ENCODE results near the gene MAP3K13.
"Not testable (repeated sequence)": the region's sequence is repeated elsewhere in the genome, so short reads cannot be mapped to it uniquely, and the experiment has no call there.

Gene MAP3K13

DNA sequence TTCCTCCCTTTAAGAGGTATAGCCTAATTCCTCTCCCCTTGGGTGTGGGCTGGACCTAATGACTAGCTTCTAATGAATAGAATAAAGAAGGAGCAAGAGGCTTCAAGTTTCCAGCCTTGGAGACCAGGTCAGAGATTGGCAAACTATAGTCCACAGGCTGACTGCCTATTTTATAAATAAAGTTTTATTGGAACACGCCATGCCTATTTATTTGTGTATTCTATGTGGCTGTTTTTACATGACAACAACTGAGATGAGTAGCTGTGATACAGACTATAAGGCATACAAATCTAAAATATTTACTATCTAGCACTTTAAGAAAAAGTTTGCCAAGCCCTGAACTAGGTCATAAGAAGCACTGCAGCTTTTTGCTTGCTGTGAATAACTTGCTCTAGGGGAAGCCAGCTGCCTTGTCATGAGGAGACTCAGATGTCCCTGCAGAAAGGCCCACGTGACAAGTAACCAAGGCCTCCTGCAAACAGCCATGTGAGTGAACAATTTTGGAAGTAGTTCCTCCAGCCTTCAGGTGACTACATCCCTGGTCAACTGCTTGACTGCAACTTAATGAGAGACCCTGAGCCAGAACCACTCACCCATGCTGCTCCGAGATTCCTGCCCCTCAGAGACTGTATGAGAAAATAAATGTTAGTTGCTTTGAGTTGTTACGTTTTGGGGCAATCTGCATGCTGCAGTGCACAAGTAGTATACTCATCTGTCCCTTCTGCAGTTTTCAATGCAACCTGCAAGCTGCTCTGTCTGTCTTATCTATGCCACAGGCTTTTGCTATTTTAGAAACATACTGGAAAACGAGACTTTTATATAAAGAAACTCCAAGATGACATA is 21.1 kb upstream of the MAP3K13 start:
- in situ Hi-C loops (cut with HindIII; ENCODE audit: low sequenced_read_pairs), result no loop called here

DNA sequence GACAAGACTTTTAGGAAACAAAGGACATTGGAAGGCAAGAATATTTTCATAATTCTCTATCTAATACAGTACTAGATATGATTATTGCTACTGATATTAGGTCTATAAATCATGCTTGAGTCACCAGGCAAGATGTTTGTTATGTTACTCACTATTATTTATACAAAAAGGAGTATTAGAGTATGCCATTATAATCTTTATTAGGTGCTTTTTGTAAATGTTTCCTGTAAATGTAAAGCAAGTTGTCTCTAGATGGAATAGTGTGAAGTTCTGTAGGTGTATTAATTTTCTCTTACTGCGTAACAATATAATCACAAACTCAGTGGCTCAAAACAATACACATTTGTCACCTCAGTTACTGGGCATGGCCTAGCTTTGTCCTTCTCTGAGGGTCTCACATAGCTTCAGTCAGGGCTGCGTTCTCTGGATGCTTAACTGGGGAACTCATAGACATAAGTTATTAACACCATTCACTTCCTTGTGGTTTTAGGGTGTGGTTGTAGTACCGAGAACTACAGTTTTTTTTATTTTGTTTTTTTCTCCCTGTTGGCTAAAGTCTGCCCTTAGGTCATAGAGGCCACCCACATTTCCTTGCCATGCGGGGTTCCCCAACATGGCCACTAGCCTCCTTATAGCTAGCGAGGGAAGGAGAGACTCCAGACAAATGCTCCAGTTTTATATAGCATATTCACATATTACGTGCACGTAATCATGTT is 20.3 kb upstream of the MAP3K13 start:
- in situ Hi-C loops (cut with HindIII; ENCODE audit: low sequenced_read_pairs), result no loop called here

DNA sequence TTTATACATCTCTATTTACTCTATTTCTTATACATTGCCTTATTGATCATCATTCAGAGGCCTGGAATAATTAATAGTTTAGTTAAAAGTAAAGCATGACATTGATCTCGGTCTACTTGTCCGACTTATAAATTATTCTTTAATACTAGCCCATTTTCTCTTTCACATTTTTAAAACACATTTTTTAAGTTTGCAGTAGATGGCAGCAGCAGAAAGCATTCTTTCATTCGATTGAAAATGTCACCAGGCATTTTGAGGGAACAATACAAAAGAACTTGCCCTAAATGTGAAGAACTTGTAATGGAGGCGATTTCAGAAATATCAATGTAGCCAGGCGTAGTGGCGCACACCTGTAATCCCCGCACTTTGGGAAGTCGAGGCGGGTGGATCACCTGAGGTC is 15.5 kb upstream of the MAP3K13 start:
- in situ Hi-C loops (cut with HindIII; ENCODE audit: low sequenced_read_pairs), result loop anchor here (5.0 kb wide), 1 partner anchor 90 kb away; no protein-coding TSS in a partner anchor

DNA sequence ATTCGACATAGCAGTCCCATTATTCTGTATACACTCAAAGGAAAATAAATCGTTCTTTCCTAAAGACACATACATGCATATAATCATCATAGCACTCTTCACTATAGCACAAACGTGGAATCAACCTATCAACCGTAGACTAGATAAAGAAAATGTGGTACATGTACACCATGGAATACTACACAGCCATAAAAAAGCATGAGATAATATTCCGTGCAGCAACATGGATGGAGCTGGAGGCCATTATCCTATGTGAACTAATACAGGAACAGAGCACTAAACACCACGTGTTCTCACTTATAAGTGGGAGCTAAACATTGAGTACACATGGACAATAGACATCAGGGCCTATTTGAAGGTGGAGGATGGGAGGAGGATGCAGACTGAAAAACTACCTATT is 12.1 kb upstream of the MAP3K13 start:
- in situ Hi-C loops (cut with HindIII; ENCODE audit: low sequenced_read_pairs), result no loop called here

DNA sequence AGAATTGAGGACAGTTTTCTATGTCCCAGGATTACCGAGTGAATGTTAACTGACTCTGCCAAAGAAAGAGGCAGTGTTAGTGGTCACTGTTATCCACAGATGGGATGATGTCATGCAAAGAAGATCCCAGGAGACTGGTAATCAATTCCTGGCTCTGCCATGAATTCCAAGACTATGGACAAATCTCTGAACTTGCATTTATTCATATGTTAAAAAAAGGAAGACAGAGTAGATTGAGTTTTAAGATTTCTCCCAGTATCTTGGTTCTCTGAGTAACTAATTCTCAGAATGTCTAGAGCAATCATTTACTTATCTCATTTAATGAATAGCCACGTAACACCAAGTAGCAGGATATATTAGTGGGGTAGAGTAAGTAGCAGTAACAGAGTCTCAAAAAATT is 11.5 kb upstream of the MAP3K13 start:
- in situ Hi-C loops (cut with HindIII; ENCODE audit: low sequenced_read_pairs), result no loop called here

DNA sequence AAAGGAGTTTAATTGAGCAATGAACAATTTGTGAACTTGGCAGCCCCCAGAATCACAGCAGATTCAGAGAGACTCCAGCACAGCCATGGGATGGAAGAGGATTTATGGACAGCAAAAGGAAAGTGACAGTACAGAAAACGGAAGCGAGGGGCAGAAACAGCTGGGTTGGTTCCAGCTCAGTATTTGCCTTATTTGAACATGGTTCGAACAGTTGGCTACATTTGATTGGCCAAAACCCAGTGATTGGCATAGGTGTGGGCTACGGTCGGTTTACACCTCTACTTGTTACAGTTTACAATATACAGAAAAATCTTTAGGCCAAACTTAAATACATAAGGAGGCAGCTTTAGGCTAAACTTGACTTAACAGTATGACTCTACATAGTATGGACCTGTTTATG is 9.7 kb upstream of the MAP3K13 start:
- in situ Hi-C loops (cut with HindIII; ENCODE audit: low sequenced_read_pairs), result no loop called here

DNA sequence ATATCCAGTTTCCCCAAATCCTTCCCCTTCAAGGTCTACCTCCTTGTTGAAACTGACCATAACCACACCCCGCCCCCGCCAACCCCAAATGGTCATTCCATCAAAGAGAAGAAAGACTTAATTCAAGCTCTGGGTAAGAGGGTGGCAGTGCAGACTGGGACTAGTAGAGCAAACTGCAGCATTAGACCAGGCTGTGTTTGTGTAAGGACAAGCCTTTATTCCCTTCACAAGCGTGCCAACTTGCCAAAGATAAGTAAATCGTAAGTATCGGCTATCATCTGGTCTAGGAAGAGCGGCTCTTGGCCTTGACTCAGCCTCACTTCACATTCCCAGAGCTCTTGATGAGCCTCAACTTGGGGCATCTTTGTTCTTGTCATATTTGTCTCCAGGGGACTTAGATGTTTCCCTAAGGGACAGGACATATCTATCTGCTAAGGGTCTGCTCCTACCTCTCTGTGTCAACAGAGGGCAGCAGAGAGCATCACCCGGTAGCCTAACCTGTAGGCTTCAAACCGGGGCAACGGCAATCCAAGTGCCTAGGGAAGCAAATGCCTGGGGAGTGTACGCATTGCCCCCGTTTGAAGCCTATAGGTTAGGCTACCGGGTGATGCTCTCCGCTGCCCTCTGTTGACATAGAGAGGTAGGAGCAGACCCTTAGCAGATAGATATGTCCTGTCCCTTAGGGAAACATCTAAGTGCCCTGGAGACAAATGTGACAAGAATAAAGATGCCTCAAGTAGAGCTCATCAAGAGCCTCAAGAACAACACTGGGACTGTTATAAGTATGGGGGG is 8.9 kb upstream of the MAP3K13 start:
- in situ Hi-C loops (cut with HindIII; ENCODE audit: low sequenced_read_pairs), result no loop called here

DNA sequence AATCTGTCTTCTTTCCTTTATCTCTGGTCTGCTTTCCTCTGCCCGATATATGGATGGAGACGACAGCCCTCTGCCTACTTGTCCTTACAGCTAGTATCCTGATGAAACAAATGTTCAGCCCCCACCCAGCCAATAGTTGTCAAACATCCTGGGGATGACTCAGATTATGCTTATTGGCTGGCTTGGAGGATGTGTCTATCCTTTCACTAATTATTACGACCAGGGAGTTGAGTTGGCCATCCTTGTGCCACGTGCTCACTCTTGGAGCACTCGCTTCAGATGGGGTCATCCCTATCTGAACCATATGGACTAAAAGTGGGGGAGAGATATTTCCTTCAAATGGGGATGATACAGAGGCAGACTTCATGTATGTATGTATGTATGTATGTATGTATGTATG is 6.4 kb upstream of the MAP3K13 start:
- in situ Hi-C loops (cut with HindIII; ENCODE audit: low sequenced_read_pairs), result no loop called here

DNA sequence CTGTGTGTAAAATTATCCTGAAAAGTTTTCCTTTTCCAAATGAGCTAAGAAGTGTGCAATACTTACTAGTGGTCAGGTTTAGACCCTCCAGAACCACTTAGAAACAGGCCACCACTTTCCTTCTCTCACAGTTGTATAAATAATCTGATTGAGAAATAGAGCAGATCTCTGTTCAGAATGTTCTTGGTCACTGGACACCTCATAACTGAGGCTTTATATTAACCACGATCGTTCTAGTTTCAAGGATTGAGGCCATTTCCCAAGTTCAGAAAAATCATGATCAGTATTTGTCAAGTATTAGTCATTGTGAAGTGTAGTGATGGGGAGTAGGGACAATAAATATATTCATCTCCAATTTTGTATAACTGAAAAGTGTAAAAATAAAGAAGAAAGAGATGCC is 1.0 kb upstream of the MAP3K13 start:
- in situ Hi-C loops (cut with HindIII; ENCODE audit: low sequenced_read_pairs), result no loop called here

DNA sequence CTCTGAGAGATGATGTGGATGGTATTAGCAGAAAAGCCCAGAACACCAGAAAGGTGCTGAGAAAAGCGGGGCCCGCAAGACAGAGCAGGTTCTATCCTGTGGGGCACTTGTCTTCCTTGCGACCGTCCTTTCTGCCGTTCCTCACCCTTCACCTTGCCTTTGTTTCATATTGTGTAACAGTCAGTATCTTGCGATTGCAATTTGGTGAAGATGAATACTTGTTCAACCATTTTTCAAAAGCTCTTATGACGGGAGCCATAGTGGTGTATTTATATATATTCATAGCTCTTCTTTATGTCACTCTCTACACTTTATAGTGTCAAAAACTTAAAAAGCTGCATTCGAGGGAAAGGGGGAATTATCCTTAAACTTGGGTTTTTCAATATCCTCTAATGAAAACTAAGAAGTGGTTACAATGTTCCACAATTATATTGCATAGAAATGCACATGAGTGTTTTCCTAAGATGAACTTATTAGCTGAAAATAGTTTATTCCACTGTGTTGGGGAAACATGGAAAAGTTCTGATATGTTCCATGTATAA is 797 bp downstream of the MAP3K13 start:
- in situ Hi-C loops (cut with HindIII; ENCODE audit: low sequenced_read_pairs), result no loop called here

DNA sequence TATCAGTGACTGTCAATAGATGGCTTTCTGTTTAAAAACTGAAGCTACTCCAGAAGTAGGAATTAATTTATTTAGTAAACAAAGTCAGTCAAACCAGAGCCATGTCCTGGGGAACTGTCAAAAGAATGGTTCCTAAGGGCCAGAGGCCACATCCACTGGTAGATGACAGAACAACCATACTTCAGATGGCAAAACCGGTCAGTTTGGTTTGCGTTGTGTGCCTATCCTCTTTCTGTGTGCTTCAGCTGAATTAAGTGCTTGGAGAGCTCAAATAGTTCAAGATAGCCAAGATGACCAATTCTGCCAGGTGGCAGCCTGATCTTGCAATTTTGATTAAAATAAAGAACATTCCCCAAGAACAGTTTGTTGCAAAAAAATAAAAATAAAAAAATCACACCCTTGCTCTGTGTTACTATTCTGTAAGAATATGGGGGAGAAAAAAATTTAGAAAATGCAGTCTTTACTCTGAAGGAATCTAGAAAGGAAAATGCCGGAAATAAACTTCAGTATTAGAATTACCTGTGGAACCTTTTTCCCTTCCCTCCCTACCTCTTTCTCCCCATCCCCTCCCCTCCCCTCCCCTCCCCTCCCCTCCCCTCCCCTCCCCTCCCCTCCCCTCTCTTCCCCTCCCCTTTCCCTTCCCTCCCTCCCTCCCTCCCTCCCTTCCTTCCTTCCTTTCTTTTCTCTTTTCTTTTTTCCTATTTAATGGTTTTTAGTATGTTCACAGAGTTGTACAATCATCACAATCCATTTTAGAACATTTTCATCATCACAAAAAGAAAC is 2.5 kb downstream of the MAP3K13 start:
- in situ Hi-C loops (cut with HindIII; ENCODE audit: low sequenced_read_pairs), result loop anchor here (5.0 kb wide), 1 partner anchor 37 kb away; no protein-coding TSS in a partner anchor

DNA sequence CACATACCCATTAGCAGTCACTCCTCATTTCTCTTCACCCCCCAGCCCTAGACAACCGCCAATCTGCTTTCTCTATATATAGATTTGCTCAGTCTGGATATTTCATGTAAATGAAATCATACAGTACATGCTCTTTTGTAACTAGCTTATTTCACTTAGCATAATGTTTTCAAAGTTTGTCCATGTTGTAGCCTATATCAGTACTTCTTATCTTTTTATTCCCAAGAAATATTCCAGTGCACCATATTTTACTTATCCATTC is 3.1 kb downstream of the MAP3K13 start:
- in situ Hi-C loops (cut with HindIII; ENCODE audit: low sequenced_read_pairs), result loop anchor here (5.0 kb wide), 1 partner anchor 36 kb away; no protein-coding TSS in a partner anchor

DNA sequence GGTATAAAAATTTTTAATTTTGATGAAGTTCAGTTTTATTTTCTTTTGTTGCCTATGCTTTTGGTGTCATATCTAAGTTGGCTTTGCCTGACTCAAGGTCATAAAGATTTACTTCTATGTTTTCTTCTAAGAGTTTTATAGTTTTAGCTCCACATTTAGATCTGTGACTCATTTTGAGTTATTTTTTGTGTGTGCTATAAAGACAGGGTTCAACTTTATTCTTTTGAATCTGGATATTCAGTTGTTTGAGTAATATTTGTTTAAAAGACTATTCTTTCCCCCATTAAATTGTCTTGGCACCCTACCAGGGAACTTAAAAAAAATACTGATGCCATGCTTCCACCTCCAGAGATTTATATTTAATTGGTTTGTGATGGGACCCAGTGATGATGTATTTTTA is 4.0 kb downstream of the MAP3K13 start:
- in situ Hi-C loops (cut with HindIII; ENCODE audit: low sequenced_read_pairs), result loop anchor here (5.0 kb wide), 1 partner anchor 35 kb away; no protein-coding TSS in a partner anchor

DNA sequence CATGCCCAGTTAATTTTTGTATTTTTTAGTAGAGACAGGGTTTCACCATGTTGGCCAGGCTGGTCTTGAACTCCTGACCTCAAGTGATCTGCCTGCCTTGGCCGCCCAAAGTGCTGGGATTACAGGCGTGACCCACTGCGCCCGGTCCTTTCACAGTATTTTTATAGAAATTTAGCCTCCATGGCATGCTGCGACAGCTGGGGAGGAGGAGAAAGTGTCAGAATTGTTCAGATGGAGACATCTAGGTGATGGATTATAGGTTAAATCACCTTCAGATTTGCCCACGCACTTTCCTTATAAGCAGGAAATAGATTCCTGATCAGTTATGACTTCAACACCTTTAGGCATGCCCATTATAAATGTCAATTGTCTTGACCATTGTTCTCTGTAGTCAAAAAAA is 7.4 kb downstream of the MAP3K13 start:
- in situ Hi-C loops (cut with HindIII; ENCODE audit: low sequenced_read_pairs), result not testable (repeated sequence)

DNA sequence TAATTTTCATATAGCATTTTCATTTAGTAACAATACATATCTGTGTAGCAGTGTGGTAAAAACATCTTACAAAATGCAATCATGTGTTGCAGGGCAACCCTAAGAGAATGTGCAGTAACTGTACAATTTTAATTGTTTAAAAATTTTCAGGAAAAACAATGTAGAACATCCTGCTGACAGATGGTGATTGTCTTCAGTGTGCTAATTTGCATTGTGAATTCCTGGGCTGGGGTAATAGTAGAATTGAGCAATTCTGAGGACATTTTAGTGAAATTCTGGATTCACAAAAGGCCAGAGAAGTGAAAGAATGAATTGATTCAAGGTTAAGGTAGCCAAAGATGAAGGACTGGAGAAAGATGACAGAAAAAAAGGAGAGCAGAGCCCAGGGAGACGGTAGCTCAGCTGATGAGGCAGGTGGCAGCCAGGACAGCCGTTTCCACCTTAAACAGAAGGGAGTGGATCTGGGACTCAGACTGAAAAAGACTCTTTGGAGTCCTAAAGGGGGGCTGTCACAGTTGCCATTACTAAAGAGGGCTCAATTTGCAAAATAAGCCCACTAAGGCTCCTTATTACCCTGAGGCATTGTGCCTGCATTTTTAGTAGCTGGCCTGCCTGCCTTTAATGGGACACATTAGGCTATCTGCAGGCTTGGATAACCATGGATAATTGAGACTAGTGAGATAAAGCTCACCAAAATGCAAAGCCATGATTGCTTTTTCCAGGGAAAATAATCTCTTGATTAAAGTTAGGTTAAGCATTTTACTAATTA is 8.6 kb downstream of the MAP3K13 start:
- in situ Hi-C loops (cut with HindIII; ENCODE audit: low sequenced_read_pairs), result no loop called here

DNA sequence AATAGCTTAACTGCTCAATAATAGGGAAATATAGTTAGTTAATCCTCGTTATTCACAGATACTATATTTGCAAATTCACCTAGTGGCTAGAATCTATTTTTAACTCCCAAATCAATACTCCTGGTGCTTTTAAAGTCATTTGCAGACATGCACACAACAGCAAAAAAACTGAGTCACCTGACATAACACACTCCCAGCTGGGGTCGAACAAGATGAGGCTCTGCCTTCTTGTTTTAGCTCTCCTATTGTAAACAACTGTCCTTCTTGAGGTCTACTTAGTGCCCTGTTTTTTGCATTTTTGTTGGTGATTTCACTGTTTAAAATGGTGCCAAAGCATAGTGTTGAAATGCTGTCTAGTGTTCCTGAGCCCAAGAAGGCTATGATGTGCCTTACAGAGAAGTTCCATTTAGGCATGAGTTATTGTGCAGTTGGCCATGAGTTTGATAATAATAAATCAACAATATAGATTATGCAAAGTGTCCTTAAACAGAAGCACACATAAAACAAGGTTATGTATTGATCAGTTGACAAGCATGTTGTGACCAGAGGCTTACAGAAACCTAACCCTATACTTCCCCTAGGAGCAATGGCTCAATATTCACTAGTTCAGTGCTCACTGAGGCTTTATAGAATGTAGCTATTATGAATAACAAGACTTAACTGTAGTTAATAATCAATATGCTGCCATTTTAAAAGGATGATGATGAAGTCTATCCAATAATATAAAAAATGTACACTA is 18.6 kb downstream of the MAP3K13 start:
- in situ Hi-C loops (cut with HindIII; ENCODE audit: low sequenced_read_pairs), result no loop called here

DNA sequence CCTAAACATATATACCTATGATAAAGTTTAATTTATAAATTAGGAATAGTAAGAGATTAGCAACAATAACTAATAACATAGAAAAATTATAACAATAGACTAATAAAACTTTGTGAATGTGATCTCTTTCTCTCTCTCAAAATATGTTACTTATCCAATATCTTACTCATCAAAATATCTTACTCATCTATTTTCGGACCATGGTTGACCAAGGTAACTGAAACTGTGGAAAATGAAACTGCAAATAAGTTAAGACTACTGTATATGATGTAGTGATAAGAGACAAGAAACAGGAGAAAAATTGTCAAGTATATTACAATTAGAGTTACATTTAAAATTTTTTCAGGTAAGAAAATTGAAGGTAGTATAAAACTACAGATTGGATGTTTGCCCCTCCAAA is 19.2 kb downstream of the MAP3K13 start:
- in situ Hi-C loops (cut with HindIII; ENCODE audit: low sequenced_read_pairs), result no loop called here

DNA sequence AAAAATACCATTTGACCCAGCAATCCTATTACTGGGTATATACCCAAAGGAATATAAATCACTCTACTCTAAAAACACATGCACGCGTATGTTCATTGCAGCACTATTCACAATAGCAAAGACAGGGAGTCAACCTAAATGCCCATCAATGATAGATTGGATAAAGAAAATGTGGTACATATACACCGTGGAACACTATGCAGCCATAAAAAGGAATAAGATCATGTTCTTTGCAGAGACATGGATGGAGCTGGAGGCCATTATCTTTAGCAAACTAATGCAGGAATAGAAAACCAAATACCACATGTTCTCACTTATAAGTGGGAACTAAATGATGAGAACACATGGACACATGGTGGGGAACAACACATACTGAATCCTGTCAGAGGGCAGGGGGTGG is 23.6 kb downstream of the MAP3K13 start:
- in situ Hi-C loops (cut with HindIII; ENCODE audit: low sequenced_read_pairs), result not testable (repeated sequence)

DNA sequence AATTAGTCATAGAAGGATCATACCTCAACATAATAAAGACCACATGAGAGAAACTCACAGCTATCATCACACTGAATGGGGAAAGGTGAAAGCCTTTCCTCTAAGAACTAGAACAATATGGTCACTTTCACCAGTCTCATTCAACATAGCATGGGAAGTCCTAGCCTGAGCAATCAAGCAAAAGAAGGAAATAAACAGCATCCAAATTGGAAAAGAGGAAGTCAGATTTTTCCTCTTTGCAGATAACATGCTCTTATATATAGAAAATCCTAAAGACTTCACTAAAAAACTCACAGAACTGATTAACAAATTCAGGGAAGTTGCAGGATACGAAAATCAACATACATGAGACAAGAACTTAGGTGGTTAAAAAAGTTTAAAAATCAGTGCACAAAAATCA is 24.7 kb downstream of the MAP3K13 start:
- in situ Hi-C loops (cut with HindIII; ENCODE audit: low sequenced_read_pairs), result no loop called here
